Right lobe of liver (tissue), 4 donors: ENCODE results near the gene ANKRD63.

Experiments used
- POLR2A ChIP-seq: fragments of 450-650 bp; IDR thresholded peaks from one replicate; pipeline ENCODE4 v1.6.1; 2017; ENCODE audit warnings: antibody characterized with exemption, mild to moderate bottlenecking
- TF ChIP-seq, protein P1 (sequence below), 4 donors: fragments of 200-600 bp in 3 of 4; fragments of 450-650 bp in 1 of 4; IDR thresholded peaks; one replicate each; pipeline versions ENCODE4 v1.5.1 to v1.8.0; 2016 to 2022; ENCODE audit warnings: antibody characterized with exemption in 4 of 4, mild to moderate bottlenecking in 2 of 4
- donor health status: DM: no; HTN: no; CAD: no.
- donor health status: DM: no; HTN: no; CAD: no.
- donor health status: DM: no; HTN: yes; CAD: no.

DNA sequence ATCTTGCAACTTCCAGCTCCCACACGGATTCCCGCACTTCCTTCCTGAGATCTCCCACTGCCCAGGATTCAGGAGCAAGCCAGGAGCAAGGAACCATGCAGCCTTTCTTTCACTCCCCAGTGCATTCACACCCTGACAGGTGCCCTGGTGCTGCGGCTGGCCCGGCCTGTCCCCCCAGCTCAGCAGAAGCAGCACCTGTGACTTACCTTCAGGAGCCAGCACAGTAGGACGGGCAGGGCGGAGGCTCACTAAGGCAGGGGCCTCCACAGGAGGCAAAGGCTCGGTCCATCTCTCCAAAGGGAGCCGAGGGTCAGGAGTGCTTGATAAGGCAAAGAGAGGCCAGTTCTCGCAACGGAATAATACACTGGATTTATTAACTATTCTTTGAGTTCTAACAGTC lies 4.8 kb downstream of the ANKRD63 start:
- TF ChIP-seq, protein P1, sequence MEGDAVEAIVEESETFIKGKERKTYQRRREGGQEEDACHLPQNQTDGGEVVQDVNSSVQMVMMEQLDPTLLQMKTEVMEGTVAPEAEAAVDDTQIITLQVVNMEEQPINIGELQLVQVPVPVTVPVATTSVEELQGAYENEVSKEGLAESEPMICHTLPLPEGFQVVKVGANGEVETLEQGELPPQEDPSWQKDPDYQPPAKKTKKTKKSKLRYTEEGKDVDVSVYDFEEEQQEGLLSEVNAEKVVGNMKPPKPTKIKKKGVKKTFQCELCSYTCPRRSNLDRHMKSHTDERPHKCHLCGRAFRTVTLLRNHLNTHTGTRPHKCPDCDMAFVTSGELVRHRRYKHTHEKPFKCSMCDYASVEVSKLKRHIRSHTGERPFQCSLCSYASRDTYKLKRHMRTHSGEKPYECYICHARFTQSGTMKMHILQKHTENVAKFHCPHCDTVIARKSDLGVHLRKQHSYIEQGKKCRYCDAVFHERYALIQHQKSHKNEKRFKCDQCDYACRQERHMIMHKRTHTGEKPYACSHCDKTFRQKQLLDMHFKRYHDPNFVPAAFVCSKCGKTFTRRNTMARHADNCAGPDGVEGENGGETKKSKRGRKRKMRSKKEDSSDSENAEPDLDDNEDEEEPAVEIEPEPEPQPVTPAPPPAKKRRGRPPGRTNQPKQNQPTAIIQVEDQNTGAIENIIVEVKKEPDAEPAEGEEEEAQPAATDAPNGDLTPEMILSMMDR (IDR thresholded peaks at IDR 0.05), result no peak
- no peak for TF ChIP-seq POLR2A
